ENCODE results near the gene ETFA.
"Not testable (repeated sequence)": the region's sequence is repeated elsewhere in the genome, so short reads cannot be mapped to it uniquely, and the experiment has no call there.

Gene ETFA

DNA sequence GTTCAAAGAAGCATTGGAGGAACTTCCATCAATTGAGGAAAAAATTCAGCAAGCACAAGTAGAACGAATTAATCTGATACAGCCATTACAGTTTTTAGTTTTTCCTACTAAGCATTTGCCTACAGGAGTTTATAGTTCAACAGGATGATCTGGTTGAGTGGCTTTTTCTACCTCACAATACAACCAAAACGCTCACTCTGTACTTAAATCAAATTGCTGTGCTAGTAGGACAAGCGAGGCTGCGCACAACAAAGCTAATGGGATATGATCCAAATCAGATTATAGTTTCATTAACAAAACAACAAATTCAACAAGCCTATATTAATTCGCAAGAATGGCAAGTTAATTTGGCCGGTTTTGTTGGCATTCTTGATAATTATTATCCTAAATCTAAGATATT is 44.2 kb downstream of the ETFA start:
- DNase-seq: no peak

DNA sequence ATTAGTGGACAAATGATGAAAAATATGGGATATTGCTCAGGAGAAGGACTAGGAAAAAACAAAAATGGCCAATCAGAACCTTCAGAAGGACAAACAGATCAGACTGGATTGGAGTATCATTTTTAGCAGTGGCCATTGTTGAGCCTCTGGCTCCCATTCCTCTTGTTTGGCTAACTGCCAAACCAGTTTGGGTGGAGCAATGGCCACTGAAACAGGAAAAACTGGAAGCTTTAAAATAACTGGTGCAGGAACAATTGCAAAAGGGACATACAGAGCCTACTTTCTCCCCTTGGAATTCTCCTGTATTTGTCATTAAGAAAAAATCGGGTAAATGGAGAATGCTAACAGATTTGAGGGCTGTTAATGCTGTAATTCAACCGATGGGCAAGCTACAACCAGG is 45.5 kb downstream of the ETFA start:
- not testable (repeated sequence) for DNase-seq

DNA sequence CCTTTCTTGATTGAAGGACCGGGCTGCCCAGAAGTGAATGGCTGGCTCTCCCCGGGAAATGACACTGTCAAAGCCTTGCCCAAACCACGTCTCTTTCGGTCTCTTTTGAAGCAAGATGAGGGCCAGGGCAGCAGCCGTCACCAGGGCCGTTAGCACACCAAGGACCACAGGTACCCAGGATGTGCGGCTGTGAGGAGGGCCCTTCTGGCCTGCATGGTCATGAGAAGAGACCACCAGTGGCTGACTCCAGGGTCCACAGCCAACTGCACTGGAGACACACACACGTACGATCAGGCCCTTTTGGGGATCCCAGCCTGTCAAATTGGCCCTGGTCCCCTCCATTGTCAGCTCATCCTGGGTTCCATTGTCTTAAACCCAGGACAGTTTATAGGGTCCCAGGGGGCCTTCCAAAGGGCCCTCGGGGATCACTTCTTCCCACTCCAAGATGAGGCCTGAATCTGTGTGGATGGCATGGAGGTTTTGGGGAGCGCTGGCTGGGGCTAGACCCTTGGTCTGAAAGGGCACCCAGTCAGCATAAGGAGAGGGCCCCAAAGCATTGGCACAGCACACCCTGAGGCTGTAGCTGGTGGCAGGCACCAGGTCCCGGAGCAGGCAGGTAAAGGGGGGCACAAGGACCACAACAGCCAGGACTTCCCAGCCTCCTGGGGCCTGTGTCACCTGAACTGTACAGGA is 50.9 kb downstream of the ETFA start:
- DNase-seq: no peak

DNA sequence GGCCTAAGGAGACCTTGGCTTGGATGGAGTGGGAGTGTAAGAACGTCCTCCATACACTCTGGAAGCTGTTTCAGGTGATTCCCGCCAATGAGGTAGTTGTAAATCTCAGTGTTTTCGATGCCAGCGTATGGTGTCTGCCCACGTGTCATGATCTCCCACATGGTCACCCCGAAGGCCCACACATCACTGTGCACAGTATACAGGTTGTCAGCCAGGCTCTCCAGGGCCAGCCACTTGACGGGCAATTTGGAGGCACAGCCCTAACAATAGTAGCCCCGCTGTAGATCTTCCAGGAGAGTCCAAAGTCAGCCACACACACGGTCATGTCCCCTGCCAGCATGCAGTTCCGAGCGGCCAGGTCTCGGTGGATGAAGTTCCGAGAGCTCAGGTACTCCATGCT is 51.9 kb downstream of the ETFA start:
- no peak for DNase-seq

DNA sequence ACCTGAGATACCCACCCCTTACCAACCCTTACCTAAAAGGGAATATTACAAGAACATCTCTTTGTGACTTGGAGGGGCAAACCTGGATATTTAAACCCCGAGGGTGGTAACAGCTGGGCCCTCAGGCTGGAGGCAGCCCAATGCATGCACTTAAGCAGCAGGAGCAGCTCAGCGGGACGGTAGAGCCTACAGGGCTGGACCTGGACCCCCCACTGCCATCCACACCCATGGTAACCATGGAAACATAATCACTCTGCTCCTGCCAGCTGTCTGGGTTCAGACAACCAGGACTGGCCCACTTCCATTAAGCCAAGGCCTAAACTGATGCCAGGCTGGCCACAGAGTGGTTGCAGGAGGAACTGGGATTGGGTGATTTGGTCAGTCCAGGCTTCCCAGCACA is 52.8 kb downstream of the ETFA start:
- DNase-seq: no peak

DNA sequence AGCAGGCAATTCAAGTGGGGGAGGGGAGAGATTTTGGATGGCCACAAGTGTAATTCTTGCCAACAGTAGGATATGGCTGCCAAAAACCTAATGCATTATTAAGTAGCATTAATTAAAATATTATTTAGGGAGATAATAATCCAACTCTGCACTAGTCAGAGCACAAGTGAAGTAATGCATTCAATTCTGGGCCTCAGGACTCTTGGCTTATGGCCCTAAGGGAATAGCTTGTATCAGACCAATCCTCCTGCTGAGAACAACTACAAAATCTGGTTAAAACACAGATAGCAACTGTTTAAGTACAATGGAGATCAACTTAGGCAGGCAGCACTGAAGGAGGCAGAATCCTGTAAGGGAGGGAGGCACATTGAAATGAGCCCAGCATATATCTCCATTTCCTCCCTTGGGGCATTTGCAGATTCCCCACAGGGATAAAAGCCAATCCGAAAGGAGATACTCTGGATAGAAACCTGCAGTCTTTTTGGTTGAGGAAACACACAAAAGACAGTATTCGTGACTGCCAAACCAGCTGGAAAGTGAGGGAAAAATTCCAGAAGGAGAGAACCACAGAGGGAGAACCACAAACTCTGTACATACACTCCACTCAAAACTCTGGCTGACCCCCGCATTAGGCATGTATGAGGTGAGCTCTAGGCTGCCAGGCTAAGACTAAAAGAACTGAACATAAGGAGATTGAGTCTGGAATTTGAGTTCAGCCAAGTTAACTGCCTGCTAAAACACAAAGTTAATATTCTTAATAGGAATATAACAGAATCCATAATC is 57.4 kb downstream of the ETFA start:
- no peak for DNase-seq

DNA sequence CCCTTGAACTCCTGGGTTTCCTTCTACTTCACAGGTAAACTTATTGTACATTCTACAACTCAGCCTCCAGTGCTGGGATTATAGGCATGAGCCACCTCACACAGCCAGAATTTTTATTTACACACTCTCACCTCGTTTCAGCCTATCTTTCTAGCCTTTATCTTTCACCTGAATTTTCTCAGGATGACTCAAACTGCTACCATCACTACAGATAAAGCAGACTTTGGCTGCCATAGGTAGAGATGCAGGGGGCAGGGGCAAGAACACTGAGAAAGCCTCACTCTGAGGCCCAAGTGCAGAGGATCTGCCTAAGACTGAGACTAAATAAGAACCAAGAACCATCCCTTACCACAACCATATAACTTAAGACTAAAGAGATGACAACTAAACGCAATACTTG is 59.0 kb downstream of the ETFA start:
- DNase-seq: no peak

DNA sequence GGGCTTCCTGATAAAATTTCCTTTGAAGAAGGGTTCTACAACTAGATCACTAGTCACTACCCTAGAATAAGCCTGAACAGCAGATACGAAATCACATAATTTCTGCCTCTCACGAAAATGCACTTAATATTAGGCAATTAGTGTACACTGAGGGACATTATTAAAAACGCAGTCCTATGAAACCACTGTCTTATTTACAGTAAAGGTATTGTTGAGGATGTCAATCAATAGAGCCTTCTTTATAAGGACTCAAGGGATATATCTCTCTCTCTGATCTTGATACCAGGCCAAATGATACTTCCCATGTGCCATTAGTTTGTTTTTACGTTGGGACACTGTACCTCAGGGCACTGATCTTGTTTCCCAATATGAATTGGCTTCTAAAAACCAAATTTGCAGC is 59.6 kb downstream of the ETFA start:
- DNase-seq: no peak

DNA sequence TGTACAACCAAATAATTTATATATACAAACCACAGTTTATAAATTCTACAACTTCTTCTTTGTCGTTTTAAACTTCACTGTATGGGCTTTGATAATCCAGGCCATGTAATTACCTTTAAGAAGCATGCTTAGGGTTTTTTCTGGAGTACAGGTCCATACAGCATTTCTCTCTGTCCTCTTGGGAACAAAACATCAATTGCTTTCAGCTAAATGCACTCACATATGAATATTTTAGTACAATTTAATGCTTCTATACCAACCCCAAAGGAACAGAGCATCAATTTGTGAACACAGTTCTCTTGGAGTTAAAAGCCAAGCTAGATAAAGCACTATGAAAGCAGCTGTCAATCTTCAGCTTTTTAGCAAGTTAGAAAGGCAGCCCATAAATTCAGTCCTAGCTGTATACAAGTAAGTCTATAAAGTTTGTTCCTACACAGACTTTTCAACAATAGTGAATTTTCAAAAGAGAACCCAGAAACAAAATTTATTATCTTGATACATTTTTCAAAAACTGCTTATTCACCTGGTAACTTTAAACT is 66.1 kb downstream of the ETFA start:
- DNase-seq: no peak

DNA sequence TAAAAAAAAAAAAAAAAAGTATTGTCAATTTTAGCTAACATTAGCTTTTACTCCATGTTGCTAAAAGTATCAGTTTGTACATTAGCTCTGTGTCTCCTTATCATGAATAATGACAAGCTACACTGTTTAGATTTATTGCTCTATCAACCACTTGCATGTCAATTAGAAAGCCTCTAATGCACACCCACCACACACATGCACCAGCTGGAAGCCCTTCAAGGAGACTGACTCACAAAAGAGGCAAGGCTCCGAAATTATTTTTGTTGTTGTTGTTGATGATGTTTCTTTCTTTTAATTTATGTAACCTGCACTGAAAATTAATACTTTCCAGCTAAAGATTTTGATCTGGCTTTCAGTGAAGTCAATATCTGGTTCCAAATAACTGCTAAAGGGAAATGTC is 71.5 kb downstream of the ETFA start:
- no peak for DNase-seq

DNA sequence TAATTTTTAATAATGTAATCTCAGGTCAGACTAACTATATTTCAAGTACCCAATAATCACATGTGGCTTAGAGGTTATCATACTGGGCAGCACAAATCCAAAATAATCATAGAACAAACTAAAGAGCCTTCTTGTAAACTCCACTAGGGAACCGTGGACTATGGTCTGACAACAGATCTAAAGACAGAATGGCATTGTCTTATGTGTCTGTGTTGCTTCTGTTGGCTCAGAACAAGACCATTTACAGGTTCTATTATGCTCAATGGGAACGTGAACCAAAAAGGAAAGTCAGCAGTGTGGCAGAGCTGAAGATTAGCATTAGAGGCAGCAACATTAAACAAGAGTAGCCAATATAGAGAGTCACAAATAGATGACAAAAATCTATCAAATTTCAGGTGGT is 74.9 kb downstream of the ETFA start:
- no peak for DNase-seq

DNA sequence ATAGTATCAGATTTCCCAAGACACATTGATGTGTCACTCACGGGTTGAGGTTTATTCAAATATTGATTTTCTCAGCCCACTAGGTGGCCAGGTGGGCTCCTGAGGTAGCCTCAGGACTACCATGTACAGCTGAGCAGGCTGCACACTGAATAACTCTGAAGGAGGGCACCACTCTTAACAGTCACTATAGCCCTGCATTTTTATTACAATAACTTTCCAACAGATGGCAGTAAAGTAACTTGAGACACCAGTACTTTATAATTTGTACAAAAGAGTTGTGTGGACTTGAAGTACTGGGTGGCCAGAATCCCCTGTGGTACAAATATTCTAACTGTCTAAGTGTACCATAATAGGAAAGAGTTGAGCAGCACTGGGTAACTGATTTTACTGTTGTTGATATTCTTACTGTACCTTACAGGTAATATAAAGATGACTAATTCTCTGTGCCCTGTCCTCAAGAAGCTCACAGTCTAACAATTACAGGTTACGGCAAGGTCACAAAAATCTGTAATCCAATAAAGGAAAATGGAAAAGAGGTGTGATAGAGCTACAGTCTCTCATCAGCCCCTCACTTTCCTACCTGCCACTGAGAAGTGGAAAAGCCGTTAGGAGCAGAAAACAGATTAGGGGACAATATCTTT is 76.0 kb downstream of the ETFA start:
- DNase-seq: no peak

DNA sequence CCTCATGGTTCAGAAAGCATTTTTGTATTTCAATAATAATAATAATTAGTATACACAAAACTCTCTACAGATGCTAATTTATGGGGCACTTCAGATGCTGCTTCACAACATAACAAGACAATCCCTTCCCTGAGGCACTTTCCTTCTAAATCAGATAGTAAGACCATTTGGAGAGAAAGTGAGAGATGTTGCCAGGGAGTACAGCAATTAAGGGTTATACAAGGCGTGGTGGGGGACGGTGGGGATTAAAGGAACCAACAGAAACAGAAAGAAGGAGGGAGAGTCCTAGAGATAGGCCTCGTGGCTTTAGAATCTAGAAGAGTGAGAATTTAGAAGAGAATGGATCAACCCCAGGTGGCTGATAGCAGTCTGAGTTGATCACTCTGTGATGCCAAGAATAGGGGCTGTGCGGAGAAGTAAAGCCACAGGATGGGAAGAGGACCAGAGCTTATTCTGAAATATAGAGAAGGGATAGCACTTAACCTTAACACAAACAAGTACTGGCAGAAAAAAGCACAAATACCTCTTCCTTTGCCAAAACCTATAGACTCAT is 76.9 kb downstream of the ETFA start:
- DNase-seq: no peak

DNA sequence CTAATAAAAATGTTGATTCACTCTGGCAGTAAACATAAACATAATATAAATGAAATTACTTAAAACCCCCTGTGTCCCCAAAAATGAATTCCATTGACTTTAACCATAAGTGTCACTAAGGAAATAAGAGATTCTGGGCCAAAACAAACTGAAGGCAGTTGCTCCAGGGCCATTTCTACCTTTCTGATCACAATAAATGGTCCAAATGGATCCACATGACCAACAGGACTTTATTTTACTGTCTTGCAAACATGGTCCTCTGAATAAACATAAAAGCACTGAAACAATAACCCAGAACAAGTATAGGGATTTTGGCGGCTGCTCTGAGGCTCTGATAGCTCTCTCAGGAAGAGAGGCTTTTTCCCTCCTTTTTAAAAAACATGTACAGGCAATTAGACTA is 77.3 kb downstream of the ETFA start:
- no peak for DNase-seq

DNA sequence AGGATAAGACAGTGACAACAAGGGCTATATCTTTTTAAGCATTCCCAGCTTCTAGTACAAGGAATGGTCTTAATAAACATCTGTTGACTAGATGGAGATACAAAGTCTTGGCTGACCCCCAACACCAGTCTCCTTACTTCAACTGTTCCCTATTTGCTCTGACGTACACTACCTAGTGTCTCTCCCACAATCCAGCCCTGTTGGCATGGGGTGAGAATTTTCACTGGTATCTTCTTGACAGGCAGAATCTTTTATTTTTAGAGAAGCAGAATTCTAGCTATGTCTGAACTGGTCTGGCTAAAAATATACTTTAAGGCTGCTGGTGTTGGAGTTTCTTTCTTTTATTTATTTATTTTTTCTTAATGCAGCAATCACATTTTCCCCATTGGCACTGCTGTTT is 82.0 kb downstream of the ETFA start:
- DNase-seq: no peak

DNA sequence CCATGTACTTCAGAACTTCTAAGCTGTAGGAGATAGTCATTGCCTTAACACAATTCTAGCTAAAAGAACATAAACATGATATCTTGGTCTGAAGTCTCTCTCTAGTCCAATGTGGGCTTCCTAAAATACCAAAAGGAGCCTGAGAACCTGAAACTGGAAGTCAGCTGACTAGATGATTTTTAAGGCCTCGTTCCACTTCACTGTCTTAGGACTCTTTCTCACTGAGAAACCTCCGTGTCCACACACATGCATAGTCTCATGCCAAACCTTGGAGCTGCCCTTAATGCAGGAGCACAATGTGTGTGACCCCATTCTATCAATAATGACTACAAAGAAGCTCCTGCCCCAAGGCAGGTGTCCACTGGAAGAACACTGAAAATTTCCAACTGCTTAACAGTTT is 87.7 kb downstream of the ETFA start:
- no peak for DNase-seq

DNA sequence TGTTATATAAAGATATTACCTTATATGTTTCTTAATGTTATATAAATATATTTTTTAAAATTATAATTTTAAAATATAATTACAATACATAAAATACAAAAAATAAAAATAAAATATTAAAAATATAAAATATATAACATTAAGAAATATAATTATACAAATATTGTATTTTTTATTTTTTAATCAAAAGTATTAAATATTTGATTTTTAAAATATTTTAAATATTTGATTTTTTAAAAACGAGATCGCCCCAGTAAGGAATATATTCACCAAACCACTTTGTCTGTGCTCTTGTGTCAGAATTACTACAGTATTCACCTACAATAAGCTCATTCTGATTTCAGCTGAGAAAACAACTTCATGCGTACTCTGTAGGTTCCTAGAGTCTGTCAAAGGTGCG is 89.1 kb downstream of the ETFA start:
- no peak for DNase-seq

DNA sequence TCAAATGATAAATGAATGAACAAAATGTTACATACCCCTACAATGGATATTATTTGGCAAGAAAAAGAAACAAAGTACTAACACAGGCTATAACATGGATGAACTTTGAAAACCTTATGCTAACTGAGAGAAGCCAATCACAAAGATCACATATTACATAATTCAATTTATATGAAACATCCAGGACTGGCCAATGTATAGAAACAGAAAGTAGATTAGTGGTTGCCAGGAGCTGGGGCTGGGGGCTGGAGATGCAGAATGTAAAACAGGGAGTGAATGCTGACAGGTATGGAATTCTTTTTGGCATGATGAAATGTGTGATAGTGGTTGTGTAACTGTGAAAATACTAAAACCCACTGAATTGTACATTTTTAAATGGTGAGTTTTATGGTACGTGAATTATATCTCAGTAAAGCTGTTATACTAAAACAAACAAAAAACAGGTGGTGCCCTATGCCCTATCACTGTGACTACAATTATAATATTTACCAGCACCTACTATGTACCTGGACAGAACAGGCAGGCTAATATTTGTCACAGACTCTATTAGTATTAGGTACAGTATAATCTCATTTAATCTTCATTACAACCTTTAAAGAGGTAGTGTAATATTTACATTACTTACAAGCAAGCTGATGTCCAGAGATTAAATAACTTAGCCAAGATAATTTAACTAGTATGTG is 90.0 kb downstream of the ETFA start:
- no peak for DNase-seq

DNA sequence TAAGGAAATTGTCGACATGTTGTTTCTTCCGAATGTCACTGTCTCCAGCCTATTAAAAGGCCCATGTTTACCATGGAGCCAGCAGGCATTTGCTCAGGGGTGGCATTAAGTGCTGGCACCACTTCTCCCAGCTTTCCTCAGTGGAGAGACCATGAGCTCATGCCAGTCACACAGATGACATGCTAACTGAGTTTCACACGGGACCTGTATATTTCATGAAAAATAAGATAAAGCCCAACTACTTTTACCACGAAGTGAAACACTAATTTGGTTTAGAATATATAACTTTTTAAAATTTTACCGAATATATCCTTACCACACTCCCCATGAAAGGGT is 93.4 kb downstream of the ETFA start:
- no peak for DNase-seq

DNA sequence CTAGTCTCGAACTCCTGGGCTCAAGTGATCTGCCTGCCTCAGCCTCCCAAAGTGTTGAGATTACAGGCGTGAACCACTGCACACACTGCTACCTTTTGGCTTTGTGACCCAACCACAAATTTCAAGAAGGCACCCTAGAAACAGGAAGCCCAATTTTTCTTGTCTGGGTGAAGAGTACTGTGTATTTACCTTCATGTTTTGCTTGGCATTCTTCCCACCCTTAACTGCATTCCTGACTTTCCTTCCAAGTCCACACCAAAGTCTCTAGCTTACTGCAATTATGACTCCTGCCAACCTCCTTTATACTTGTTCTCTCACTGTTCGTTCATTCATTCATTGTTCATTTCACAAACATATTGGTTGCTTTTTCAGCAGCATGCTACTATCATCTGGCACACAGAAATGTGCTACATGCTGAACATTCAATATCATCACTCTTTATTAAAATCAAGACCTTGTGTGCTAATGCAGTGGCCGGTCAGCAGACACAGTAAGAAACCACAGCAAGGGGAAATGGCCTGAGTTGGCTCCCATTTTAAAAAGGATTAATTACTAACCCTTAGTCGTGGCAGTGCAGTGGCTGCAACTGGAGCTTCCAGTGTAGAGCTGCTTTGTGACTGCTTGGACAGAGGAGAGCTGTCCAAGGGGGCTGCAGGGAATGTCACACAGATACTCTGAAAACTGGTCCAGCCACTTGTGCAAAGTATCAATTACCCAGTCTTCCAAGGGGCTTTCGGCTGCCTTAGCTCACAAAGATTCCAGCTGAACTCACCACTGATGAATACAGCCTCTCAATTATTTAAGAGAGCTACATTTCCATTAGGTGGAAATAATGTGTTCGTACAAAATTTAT is 94.0 kb downstream of the ETFA start:
- DNase-seq: no peak

DNA sequence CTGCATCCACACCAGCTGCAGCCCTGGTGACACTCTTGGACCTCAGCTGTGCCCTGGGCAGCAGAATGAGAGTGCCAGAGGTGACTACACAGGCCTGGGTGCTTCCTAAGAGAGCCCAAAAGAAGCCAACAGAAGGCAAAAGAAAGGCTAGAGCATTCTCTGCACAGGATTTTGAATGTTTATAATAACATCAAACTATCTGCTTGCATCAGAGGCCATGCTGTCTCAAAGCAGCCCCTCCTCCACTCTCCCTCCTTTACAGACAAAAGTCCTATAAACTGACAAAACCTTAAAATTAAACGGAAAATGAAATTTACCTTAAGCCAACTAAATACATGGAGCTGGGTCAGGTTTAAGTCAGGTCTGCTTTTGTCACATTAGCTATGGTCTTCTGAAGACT is 95.6 kb downstream of the ETFA start:
- DNase-seq: no peak

DNA sequence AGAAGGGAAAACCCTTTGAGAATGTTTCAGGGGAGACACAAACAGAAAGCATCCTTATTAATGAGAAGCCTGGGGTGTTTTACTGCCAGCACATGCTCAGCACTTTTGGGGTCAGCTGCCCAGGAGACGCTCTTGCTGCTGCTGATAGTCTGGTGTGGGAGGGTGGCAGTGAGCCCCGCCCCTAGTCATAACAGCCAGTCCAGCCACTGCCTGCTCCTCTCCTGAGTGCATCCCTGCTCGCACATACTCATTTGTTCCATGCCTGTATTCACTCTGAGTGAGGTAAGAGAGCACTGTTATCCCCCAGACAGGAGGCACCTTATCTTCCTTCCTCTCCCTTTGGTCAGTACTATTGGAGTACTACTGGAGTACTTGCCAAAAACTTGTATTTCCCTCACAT is 101.3 kb downstream of the ETFA start:
- no peak for DNase-seq
